Hematopoietic multipotent progenitor cell treated with erythropoietin and hydrocortisone succinate and interleukin-3 and kit ligand, for 17 days (in vitro differentiated cells): ENCODE measurements around the gene VPS54.
"Not testable (repeated sequence)": the region's sequence is repeated elsewhere in the genome, so short reads cannot be mapped to it uniquely, and the experiment has no call there.

Experiments used
- DNase-seq: peaks from one replicate; pipeline ENCODE4 v3.0.0-alpha.2; 2015; ENCODE audit warnings: low spot score

VPS54 gene

DNA sequence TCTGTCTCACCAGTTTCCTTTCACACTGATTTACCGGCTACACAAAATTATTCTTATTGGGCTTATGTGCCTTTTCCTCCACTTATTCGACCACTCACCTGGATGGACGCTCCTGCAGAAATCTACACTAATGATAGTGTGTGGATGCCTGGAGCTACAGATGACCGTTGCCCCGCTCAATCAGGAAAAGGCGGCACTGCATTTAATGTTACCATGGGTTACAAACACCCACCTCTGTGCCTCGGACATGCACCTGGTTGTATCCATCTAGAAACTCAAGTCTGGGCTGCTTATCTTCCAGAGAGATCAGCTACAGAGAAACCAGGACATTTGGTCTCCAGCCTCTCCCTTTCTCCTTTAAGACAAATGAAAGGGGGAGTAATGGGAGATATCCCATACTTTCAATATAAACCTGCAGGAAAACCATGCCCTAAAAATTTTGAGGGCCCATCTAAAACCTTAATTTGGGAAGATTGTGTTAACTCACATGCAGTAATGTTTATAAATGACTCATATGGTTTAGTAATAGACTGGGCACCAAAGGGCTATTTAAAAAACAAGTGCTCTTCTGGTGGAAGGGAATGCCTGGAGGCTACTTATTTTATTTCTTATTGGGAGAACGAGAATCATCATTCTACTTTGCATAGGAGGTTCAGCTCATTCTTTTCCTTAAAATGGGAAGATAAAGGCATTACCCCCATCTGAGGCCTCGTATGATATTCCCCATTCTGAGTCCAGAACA lies 24.7 kb downstream of the VPS54 start:
- not testable (repeated sequence) for DNase-seq

DNA sequence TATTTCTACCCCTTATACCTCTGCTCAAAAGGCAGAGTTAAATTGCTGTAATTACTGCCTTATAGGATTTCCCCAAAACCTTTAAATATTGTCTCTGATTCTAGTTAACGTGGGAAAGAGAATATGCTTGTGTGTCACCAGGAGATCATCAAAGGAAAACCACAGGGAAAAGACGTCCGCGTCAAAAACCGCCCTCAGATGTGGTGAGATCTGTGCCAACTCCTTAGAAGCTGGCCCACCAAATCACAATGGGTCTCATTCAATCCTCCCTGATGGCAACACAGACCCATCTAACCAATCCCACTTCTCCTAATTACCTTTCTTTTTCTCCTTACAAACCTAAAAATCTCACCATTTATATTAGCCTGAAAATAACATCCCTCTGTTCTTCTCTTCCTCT lies 25.4 kb downstream of the VPS54 start:
- no peak for DNase-seq

DNA sequence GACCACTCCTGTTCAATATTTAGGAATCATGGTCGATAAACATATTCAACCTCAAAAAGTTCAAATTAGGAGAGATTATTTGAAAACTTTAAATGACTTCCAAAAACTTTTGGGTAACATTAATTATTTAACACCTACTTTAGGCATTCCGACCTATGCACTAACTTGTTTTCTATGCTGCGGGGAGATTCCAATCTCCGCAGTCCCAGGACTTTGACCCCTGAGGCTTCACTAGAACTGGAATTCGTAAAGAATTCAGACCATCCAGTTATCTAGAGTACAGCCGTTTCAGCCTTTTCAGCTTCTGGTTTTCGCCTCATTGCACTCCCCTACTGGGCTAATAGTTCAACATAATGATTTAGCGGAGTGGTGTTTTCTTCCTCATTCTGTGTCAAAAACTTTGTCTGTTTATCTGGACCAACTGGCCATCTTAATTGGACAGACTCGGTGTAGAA lies 26.1 kb downstream of the VPS54 start:
- not testable (repeated sequence) for DNase-seq

DNA sequence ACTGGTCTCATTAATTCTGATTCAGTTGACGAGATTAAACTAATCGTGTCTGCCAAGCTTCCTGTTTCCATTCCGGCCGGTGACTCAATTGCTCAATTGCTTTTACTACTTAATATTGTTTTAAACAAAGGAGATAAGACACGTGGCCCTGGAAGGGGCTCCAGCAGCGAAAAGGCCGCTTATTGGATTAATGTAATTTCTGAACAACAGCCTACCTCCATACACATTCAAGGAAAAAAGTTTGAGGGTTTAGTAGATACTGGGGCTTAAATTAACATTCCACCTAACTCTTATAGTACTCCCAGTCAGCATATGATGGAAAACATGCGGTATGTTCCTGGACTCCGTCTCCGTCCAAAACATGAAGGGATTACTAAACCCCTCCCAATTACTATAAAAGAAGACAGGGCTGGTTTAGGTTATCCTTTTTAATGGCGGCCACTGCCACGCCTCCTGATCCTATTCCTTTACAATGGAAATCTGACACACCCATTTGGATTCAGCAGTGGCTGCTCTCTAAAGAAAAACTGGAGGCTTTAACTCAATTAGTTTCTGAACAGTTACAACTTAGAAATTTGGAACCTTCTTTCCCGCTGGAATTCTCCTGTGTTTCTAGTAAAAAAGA lies 27.1 kb downstream of the VPS54 start:
- no peak for DNase-seq

DNA sequence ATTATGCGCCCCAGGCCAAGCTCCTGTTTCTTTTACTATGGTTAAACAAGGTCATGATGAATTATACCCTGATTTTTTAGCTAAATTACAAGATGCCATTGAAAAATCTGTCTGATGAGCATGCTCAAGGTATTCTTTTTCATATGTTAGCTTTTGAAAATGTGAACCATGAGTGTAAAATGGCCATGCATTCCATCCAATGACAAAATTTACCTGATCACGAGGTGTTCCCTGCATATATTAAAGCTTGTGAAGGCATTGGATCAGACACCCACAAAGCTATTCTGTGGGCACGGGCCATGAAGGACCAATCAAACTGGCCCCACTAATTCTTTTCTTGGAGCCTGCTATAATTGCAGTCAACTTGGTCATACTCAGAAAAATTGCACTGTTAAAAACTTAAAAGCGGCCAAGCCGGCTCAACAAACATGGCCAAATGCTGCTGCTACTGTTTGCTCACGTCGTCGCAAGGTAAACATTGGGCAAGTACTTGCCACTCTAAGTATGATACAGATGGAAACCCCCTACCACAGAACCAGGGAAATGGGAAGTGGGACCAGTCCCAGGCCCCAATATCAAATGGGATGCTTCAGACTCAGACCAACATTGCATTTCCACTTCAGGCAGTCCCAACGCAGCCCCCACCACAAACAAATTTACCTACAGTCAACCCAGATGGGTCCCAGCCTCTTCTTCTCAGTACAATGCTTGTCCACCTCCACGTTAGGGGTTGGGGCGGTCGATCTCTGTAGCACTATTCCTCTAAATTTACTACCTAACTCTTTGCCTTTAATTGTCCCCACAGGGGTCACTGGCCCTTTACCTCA lies 27.8 kb downstream of the VPS54 start:
- DNase-seq: not testable (repeated sequence)

DNA sequence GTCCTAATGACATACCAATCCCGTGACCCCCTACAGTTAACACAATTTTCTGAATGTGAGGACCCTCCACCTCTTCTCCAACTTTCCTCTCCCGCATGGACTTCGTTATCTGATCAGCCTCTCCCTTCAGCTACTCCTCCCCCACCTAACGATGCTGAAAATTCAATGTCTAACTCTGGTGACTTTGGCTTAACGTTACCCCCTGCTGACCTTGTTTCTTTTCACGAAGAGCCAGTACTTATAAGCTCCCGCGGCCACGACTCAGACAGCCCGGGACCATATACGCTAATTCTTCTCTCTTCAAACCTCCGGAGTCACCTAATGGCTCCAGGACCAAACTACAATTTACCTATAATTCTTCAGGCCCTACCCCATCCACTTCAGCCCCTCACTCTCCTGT lies 29.2 kb downstream of the VPS54 start:
- DNase-seq: no peak

DNA sequence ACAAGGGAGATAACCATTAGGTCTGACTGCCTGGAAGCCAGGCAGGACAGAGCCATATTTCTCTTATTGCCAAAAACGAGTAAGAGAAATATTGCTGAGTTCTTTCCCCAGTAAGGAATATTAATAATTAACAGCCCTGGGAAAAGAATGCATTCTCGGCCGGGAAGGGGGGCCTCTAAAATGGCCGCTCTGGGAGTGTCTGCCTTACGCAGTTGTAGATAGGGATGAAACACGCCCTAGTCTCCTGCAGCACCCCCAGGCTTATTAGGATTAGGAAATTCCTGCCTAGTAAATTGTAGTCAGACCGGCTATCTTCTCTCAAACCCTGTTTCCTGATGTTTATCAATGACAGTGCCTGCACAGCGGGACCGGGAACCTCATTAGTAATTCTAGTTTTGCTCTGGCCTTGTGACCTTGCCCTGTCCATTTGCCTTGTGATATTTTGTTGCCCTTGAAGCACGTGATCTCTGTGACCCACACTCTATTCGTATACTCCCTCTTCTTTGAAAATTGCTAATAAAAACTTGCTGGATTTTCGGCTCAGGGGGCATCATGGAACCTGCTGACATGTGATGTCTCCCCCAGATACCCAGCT lies 30.3 kb downstream of the VPS54 start:
- DNase-seq: not testable (repeated sequence)

DNA sequence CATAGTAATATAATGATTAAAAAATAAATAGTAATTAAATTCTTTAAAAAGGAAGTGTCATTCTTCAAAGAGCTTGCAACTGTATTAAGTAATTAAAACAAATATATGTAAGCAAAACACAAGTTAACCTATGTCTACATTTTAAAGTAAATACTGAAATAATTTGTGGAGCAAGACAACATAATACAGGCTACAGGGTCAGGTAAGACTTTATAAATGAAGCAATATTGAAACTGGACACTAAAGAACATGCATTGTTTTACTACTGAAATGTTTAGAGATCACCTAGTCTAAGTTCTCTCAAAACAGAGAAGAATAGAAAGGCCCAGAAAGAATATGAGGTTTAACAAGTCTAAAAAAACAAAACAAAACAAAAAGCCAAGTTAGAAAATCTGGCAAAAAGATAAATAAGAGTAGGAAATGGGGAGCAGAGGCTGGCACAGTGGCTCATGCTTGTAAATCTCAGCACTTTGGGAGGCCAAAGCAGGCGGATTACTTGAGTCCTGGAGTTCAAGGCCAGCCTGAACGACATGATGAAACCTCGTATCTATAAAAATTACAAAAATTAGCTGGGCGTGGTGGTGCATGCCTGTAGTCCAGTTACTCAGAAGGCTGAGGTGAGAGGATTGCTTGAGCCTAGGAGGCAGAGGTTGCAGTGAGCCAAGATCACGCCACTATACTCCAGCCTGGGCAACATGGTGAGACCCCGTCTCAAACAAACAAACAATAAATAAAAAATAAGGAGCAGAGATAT lies 34.4 kb downstream of the VPS54 start:
- no peak for DNase-seq

DNA sequence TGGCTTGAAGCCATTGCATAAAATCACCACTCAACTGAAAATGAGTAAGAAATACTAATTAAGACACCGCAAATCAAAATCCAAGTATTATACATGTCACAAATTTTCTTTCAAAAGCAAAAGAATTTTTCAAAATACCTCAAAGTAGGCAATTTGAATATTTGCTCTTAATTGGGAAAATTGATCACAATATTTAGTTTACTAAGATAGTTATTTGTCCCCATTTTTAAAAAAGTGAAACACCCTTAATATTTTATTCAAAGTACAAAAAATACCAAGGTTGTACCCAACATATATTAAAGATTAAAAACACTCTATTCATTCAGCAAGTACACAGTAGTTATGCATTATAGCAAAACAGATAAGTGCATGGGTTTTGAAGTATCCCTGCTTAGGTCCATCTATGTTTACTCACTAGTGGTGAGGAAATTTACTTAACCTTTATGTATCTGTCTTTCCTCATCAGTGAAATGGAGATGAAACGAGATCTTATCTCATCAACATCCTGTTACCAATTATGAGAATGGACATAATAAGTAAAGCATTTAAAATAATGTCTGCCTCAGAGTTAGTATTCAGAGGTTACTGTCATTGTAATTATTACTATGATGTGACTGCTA lies 35.1 kb downstream of the VPS54 start:
- no peak for DNase-seq

DNA sequence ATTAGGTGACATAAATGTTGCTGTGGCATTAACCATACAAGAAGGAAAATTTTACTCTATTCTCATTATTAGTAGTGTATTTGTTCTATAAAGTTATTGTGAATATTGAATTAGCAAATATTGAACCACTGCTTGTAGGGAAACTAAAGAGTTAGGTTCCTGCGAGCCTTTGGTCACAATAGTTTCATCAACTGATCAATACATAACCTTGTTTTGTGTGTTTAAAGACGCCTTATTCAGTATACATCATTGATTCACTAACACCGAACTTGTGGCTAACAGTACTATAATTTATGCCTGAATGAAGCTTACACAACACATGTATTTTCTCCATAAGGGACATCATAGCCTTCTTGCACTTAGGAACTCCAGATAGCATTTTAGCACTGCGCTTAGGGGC lies 36.9 kb downstream of the VPS54 start:
- no peak for DNase-seq

DNA sequence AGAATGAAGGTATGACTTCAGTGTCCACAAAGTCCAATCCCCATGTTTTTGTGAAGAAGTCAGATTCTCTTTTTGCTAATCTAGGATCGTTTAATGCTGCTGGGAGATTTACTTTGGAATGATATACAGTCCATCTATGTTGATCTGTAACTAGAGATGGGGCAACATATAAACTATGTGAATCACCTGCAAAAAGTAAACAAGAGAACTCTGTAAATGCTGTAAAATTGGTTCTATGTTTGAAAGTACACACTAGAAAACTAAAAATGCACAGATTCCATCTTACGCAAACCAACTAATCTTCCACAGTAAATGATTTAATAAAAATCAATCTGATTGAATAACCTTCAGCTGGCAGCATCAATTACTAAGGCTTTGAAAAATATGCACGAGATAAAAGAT lies 37.5 kb downstream of the VPS54 start:
- DNase-seq: no peak

DNA sequence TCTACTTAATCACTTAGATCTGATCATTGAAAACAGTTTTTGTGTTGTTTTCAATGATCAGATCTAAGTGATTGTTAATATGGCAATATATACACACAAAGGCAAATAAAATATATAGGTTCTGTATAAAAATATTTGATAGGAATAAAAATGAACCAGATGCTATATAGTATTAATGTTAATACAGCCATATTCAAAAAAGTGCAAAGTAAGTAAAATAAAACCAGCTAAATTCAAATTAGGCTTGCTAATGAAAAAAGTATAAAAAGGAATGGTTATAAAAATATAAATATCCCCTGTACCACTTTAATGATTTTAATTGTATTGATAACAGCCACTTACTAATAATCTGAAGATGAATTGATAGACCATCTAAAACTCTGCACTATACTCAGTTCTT lies 38.4 kb downstream of the VPS54 start:
- no peak for DNase-seq

DNA sequence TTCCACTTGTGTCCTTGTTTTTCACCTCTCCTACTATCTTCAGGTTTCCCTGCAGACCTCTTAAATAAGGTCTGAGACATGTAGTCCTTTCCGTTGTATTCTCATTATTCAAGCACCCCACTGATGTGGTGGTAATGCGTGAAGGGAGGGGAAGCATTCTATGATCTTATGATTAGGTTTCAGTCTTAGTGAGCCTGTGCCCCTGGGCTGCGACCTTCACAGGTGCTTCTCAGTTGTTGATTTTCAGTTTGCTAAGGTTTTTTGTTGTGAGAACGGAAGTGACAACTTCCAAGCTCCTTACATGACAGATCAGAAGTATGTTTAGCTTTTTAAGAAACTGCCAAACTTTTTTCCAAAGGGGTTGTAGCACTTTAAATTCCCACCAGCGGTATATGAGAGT lies 41.3 kb downstream of the VPS54 start:
- no peak for DNase-seq

DNA sequence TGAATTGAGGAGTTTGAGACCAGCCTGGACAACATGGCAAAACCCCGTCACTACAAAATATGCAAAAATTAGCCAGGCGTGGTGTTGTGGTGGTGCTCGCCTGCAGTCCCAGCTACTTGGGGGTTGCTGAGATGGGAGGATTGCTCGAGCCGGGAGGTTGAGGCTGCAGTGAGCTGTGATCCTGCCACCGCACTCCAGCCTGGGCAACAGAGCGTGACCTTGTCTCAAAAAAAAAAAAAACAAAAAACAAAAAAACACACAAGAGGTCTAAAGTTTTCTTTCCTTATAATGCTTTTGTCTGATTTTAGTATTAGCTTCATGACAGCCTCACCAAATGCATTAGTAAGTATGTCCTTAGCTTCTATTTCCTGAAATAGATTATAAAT lies 43.1 kb downstream of the VPS54 start:
- DNase-seq: no peak

DNA sequence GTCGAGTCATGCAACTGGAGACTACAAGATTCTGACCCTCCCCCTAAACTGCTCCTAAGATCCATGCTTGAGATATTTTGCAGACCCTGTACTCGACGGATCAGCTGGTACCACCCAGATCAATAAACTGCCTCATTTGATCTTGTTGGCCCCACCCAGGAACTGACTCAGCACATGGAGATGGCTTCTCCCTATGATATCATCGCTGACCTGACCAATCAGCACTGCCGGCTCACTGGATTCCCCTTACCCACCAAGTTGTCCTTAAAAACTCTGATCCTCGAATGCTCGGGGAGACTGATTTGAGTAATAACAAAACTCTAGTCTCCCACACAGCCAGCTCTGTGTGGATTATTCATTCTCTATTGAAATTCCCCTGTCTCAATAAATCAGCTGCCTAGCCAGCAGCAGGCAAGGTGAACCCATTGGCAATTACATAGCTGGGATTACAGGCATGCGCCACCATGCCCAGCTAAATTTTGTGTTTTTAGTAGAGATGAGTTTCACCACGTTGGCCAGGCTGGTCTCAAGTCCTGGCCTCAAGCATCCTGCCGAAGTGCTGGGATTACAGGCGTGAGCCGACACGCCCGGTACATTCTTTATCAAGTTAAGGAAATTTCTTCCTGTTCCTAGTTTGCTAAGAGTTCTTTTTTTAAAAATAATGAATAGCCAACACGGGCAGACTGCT lies 43.6 kb downstream of the VPS54 start:
- DNase-seq: no peak

DNA sequence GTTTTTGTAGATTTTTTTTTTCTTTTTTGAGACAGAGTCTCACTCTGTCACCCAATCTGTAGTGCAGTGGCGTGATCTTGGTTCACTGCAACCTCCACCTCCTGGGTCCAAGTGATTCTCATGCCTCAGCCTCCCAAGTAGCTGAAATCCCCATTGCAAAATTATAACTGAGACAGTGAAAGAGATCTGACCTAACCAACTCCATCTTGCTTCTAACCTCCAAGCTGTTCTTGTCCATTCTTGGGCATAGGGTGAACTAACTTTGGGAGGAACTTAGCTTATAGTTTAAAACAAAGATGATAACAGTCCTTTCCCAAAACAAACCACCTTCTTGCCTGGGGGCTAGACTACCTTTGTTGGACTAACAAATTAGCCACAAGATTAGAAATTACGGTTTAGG lies 44.2 kb downstream of the VPS54 start:
- DNase-seq: not testable (repeated sequence)

DNA sequence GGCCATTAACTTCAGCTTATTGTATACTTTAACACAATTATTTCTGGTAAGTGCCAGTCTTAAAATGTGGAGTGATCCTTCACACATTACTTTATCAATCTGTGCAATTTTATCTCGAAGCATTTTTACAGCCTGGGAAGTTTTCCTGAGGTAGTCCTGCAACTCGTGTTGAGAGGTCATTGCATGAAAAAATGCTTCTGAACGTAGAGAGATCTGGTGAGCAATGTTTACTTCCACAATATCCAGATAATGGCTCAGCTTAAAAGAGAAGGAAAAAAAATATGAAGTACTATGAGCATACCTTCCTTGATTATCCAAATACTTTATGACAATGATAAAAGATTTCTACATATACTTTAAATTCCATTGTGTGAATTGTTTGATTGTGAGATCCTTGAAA lies 57.0 kb downstream of the VPS54 start:
- no peak for DNase-seq

DNA sequence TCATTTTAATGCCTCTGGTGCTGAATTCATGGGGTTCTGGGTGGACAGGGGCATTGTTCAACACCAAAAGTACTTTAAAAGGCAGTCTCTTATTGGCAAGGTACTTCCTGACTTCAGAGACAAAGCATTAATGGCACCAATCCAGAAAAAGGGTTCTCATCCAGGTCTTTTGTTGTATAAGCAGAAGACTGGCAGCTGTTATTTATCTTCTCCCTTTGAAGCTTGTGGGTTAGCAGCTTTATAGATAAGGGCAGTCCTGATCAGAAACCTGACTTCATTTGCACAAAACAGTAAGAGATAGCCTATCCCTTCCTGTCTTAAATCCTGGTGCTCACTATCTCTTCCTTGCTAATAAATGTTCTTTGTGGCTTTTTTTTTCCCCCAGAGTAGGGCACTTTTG lies 68.8 kb downstream of the VPS54 start:
- DNase-seq: no peak

DNA sequence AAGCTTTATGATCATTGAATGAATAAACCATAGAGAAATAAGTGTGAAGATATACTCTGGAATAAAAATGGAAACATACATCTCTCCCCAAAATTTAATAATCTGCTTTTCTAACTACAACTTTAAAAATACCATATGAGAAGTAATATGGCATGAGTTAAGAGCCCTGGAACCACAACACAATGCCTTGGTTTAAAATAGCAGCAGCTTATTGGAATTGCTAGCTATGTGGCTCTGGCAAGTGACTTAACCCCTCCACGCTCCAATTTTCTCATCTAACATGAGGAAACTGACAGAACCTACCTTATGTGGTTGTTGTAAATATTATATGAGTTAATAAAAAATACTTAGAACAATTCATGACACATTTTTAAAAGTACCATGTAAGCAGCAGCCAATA lies 76.4 kb downstream of the VPS54 start:
- no peak for DNase-seq

DNA sequence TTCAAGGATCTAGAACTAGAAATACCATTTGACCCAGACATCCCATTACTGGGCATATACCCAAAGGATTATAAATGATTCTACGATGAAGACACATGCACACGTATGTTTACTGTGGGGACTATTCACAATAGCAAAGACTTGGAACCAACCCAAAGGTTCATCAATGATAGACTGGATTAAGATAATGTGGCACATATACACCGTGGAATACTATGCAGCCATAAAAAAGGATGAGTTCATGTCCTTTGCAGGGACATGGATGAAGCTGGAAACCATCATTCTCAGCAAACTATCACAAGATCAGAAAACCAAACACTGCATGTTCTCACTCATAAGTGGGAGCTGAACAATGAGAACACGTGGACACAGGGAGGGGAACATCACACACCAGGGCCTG lies 87.1 kb downstream of the VPS54 start:
- not testable (repeated sequence) for DNase-seq

DNA sequence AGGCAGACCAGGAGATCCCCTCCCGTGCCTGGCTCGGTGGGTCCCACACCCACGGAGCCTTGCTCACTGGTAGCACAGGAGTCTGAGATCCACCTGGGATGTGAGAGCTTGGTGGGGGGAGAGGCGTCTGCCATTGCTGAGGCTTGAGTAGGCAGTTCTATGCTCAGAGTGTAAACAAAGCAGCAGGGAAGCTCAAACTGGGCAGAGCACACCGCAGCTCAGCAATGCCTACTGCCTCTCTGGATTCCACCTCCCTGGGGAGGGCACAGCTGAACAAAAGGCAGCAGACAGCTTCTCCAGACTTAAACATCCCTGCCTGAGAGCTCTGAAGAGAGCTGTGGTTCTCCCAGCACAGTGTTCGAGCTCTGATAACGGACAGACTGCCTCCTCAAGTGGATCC lies 92.4 kb downstream of the VPS54 start:
- DNase-seq: no peak
